ENCODE measurements around the gene GNL1.
A peak's percentile ranks its signal among the peaks of the same experiment; 100 is the strongest.

GNL1 gene

DNA sequence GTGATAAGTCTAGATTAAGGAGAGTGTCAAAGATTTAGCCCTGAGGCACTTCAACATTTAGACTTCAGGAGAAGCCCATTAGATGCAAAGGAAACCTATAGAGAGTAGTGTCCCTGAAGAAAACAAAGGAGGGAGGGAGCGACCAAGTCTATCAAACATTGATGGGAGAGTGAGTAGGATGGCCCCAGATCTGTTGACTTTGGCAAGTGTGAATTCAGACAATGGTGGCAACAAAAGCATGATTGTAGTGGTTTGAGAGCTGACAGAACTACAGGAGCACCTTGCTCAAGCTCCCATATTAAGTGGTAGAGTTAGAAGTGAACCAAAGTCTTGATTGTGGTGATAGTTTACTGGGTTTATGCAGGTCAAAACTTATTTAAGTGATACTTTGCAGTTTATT, 14.0 kb upstream of the GNL1 start:
- DNase-seq = no peak

DNA sequence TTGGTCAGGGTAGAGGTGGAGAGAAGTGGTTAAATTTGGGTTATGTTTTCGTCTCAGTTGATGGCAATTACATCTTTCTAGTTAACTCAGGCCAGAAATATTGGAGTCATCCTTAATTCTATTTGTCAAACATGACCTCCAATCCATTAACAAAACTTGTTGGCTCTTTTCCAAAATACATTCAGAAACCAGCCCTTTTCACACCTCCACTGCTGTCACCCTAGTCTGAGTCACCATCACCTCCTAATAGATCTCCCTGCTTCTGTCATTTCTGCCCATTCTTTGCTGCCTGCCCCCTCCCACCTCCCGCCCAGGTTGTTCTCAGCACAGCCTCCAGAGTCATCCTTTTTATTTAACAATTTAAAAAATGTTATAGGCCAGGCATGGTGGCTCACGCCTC, 12.0 kb upstream of the GNL1 start:
- no peak for DNase-seq

- no peak for DNase-seq
Measured at GRCh38 chr6:30565772-30566171, 9.5 kb upstream of the GNL1 start.

GRCh38 chr6:30564114-30564513, 7.8 kb upstream of the GNL1 start:
- DNase-seq = no peak

GRCh38 chr6:30562470-30563425, 6.5 kb upstream of the GNL1 start:
- DNase-seq = no peak

- DNase-seq = no peak
Measured at GRCh38 chr6:30560930-30561329, 4.6 kb upstream of the GNL1 start.

GRCh38 chr6:30557683-30557981, 1.3 kb upstream of the GNL1 start:
- DNase-seq = no peak

GRCh38 chr6:30556906-30557682, 805 bp upstream of the GNL1 start, which contains the start of gene PRR3:
Gene PRR3 (plus strand): TSS chr6:30557295. CDS start chr6:30557345, 50 bp downstream.
- peak; percentile 83 for DNase-seq

DNA sequence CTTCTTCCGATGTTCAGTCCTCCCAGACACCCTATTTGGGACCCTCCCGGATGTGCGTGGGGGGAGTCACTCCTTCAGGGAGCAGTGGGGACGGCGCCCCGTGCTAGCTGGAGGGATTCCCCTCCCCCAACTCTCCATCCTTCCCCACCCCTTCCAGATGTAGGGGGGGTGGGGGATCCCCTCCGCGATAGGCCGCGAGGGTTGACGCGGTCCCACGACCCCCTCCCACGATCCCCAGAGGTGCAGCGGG, 548 bp downstream of the GNL1 start:
- no peak for DNase-seq

DNA sequence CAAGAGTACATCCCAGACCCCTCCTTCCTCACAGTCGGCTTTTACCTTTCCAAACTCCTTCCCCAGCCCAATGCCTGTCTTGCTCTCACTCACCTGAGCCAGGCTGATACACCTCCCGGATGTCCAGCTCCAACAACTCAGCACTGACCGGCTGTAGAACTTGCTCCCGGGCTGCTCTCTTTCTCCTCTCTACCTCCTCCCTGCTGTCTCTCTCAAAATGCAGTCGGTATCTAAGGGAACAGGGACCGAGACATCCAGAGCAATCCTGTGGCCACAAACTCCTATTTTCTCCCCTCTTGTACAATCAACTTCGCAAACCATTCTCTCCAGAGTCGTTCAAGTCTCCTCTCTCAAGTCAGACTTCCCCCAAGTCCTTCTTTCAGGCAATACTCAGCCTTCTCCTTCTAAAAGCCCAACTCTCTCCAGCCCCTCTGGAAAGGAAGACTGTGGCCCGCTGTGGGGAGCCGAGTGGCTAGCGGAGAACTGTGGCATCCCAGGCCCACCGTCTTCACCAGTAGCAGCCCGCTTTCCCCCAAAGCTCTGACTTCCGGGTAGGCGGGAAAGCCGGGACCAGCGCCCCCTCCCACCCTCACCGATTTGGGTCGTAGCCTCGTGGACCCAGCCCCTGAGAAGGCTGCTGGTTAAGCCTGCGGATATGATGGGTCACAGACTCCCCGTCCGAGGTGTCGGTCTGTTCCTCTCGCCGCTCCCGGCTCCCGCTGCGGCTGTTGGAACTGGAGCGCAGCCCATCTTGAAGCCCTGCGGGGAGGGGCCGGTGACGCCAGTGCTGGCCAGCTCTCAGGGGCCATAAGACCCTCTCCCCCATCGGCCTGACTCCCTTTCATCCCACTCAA, 1.1 kb downstream of the GNL1 start:
- peak; percentile 14 for DNase-seq

DNA sequence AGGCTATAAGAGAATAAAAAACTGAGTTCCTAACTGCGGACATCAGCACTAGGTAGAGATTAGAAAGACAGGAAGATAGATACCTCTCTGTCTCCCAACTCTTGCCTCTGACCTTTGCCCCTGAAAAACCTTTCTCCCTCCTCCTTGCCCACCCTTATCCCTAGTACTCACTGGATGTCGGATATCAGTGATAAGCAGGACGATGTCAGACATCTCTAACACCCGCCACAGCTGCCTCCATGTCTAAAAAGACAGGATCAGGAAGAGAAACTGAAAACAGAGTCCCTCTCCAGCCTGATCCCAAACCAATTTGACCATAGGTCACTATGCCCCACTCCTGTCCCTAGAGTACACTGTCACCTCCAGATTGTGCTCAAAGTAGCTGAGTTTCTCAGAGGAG, 1.9 kb downstream of the GNL1 start:
- no peak for DNase-seq

- DNase-seq = no peak
Measured at GRCh38 chr6:30548375-30548774, 7.9 kb downstream of the GNL1 start.

DNA sequence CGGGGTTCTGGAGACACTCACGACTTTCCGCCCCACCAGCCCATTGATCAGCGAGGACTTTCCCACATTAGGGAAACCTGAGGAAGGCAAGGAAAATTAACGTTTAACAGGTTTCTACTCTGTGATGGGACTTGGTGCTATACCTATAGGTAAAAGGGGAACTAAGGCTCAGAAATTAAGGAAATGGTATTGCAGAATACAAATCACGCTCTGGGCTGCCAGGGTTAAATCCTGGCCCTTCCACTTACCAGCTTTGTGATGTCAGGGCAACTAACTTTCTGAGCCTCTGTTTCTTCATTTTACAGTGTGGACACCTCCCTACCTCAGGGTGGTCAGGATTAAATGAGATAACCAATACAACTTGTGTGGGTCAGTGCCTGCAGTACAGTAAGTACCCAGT, 8.8 kb downstream of the GNL1 start:
- no peak for DNase-seq

DNA sequence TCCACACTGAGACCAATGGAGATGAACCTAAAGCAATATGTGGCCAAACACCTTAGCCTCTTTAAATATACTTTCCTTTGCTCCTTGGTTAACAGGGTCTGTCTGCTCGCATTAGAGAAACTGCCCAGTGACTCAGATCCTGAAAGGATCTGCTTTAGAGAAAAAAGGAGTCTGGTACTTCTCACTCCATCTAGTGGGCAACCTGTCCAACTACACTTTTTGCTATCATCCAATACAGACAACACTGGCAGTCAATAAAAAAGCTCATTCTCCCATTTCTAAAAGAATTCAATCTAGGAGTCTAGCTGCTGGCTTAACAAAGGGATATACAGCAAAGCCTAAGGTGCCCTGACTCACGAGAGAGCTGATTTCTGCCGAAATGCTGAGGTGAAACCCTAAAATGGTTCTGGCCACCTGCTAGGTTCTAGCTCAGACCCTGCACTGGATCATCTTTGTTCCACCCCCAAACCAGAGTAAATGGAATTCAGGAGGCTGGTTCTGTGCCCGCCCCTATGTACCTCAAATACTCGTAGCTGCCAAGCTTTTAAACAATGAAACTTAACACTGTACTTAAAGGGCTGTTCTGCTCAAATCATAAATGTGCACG, 11.5 kb downstream of the GNL1 start:
- no peak for DNase-seq

- peak; percentile 33 for DNase-seq
Measured at GRCh38 chr6:30543821-30544220, 12.5 kb downstream of the GNL1 start.

GRCh38 chr6:30542915-30543314, 13.4 kb downstream of the GNL1 start:
- no peak for DNase-seq

GRCh38 chr6:30542404-30542725, 13.9 kb downstream of the GNL1 start:
- peak; percentile 28 for DNase-seq

GRCh38 chr6:30541515-30542403, 14.5 kb downstream of the GNL1 start:
- DNase-seq = peak; percentile 79

- DNase-seq = no peak
Measured at GRCh38 chr6:30537931-30538330, 18.4 kb downstream of the GNL1 start.

DNA sequence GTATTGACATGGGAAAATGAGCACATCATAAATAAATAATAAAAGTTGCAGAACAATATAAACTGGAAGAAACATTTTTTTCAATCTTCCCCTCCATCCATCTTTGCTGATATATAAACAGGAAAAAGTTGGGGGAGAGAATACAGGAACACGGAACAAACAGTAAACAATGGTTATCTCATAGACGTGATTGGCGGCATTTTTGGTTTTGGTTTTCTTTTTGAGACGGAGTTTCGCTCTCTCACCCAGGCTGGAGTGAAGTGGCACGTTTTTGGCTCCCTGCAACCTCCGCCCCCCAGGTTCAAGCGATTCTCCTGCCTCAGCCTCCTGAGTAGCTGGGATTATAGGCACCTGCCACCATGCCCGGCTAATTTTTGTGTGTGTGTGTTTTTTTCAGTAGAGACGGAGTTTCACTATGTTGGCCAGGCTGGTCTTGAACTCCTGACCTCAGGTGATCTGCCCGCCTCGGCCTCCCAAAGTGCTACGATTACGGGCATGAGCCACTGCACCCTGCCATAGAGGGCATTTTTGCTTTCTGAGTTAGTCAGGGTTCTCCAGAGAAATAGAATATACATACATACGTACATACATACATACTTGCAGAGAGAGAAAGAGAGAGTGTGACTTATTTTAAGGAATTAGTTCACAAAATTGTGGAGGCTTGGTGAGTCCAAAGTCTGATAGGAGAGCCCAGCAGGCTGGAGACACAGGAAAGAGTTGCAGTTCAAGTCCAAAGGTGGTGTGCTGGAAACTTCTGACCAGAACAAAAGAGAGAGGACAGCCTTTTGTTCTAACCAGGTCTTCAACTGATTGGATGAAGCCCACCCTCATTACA, 22.6 kb downstream of the GNL1 start:
- DNase-seq = no peak

DNA sequence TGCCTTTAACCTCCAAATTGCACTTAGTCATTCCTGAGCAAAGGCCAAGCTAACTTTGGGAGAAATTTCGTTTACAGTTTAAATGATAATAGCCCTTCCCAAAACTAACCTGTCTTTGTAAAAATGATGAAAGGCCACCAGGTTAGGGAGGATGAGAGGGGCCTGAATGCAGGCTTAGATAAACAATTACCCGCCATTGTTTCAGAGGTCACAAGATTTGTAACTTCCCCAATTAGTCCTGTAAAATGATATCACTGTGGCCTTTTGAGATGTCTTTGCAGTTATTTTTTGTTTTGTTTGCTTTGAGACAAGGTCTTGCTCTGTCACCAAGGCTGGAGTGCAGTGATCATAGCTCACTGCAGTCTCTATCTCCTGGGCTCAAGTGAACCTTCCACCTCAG, 26.3 kb downstream of the GNL1 start:
- DNase-seq = no peak

Measured in activated gamma-delta T cell treated with Interleukin-2 at 50 U/mL for 16 hours (primary cell).